IPS DF 4.7 (cell line): Measurements from ENCODE around the gene WDR76.

Experiments
- DNase-seq: peaks from one replicate; pipeline ENCODE4 v3.0.0-alpha.2; 2013; ENCODE audit warnings: low spot score; ENCODE audit errors: extremely low read depth

The WDR76 gene

GRCh38 chr15:43913026-43913780 is 86.4 kb downstream of the WDR76 start:
- DNase-seq = no peak

- DNase-seq = no peak
Measured at GRCh38 chr15:43913941-43914340, 87.1 kb downstream of the WDR76 start.

DNA sequence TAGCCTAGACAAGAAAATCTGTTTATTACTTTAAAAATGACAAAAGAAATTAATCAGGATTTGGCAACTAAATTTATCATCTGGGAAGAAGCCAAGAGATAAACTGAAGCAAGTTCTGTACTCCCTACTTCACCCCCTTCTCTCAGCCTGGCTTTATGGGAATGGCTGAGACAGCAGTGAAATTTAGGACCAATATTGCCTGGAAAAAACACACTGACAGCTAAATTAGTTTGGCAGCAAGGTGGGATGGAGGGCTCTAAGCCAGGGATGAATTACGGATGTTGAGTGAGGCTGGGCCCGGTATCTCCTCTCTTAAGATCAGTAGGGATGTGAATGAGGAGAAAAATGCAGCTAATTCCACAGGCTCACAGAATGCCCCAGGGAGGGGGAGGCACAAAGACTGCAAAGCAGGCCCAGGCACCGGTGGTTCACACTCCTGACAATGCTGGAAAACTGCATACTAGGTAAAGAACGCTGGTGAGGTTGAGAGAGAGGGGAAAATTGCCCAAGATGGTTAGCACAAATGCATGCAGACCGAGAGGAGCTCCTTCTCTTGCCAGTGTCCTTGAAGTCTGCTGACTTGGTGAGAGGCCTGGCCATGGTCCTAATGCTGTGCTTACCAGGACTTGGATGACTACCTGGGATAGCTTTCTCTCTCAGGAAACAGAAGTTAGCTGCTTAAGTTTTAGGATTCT is 89.0 kb downstream of the WDR76 start:
- DNase-seq = no peak

DNA sequence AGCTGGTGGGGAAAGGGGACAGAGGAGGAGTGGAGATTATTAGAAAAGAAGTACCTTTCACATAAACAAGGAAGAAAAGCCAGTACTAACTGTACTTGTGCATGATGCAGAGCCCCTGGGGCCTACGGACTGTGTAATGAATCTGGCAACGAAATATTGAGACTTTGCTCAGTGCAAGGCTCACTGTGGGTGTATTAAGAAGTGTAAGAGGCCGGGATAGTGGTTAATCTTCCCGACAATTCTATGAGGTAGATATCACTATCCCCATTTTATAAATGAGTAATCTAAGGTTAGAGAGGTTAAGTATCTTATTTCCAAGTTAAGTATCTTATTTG is 89.5 kb downstream of the WDR76 start:
- DNase-seq = no peak
